Measurements from ENCODE around the gene PHLDA1.

PHLDA1 gene

GRCh38 chr12:76037130-76038103 lies 5.8 kb upstream of the PHLDA1 start:
- DNase-seq, result peak; percentile 60

GRCh38 chr12:76035045-76035444 lies 3.5 kb upstream of the PHLDA1 start:
- no peak for DNase-seq

GRCh38 chr12:76033081-76034011 lies 1.8 kb upstream of the PHLDA1 start:
- no peak for DNase-seq

- no peak for DNase-seq
These were observed 736 bp upstream of the PHLDA1 start for GRCh38 chr12:76032043-76032981.

GRCh38 chr12:76031081-76031413 lies 529 bp downstream of the PHLDA1 start:
- DNase-seq, result no peak

- DNase-seq, result peak; percentile 63
These were observed 1.1 kb downstream of the PHLDA1 start for GRCh38 chr12:76030341-76031080.

GRCh38 chr12:76029982-76030340 lies 1.6 kb downstream of the PHLDA1 start:
- DNase-seq, result no peak

- no peak for DNase-seq
These were observed 2.9 kb downstream of the PHLDA1 start for GRCh38 chr12:76028571-76029277.

- no peak for DNase-seq
These were observed 4.9 kb downstream of the PHLDA1 start for GRCh38 chr12:76026643-76027063.

- no peak for DNase-seq
These were observed 5.7 kb downstream of the PHLDA1 start for GRCh38 chr12:76025601-76026575.

GRCh38 chr12:76024942-76025600 lies 6.5 kb downstream of the PHLDA1 start:
- DNase-seq, result no peak

GRCh38 chr12:76024102-76024781 lies 7.3 kb downstream of the PHLDA1 start:
- DNase-seq, result no peak

- no peak for DNase-seq
These were observed 8.4 kb downstream of the PHLDA1 start for GRCh38 chr12:76023069-76023690.

GRCh38 chr12:76022506-76022905 lies 9.1 kb downstream of the PHLDA1 start:
- no peak for DNase-seq

GRCh38 chr12:76020731-76021672 lies 10.6 kb downstream of the PHLDA1 start:
- peak; percentile 82 for DNase-seq

- peak; percentile 71 for DNase-seq
These were observed 11.3 kb downstream of the PHLDA1 start for GRCh38 chr12:76020281-76020680.

- DNase-seq, result no peak
These were observed 12.9 kb downstream of the PHLDA1 start for GRCh38 chr12:76018672-76019071.

Data from central memory CD4-positive, alpha-beta T cell (primary cell).